NCI-H146 treated with DMSO at 0.1 percent for 48 hours (cell line): ENCODE data around the gene COPS6.

Experiments used
- DNase-seq: peaks from one replicate; lab custom pipeline; 2025; ENCODE audit not compliant: unreplicated experiment; lab: John Stamatoyannopoulos, UW

COPS6 gene

GRCh38 chr7:100079024-100079560 lies 9.7 kb upstream of the COPS6 start:
- DNase-seq = no peak

- peak; percentile 35 for DNase-seq
Observed at GRCh38 chr7:100080907-100081534, 7.7 kb upstream of the COPS6 start.

GRCh38 chr7:100081535-100082102 lies 7.2 kb upstream of the COPS6 start, which contains the start of gene ZNF3:
ZNF3 (minus strand) TSS chr7:100081723; CDS start chr7:100077357, 4,366 bp downstream.
- DNase-seq = peak; percentile 96

GRCh38 chr7:100082978-100083377 lies 5.8 kb upstream of the COPS6 start:
- DNase-seq = no peak

GRCh38 chr7:100085515-100085914 lies 3.3 kb upstream of the COPS6 start:
- DNase-seq = no peak

- DNase-seq = no peak
Observed at GRCh38 chr7:100087055-100087750, 1.6 kb upstream of the COPS6 start.

- no peak for DNase-seq
Observed at GRCh38 chr7:100088095-100088620, 611 bp upstream of the COPS6 start.

- DNase-seq = no peak
Observed at GRCh38 chr7:100089458-100090196, 858 bp downstream of the COPS6 start.

- no peak for DNase-seq
Observed at GRCh38 chr7:100090527-100091410, 2.0 kb downstream of the COPS6 start.

- DNase-seq = no peak
Observed at GRCh38 chr7:100091411-100092181, 2.8 kb downstream of the COPS6 start.

- DNase-seq = no peak
Observed at GRCh38 chr7:100093054-100093453, 4.3 kb downstream of the COPS6 start.

GRCh38 chr7:100093498-100093897 lies 4.7 kb downstream of the COPS6 start:
- DNase-seq = no peak

- DNase-seq = no peak
Observed at GRCh38 chr7:100093925-100094486, 5.2 kb downstream of the COPS6 start.

- no peak for DNase-seq
Observed at GRCh38 chr7:100095289-100095688, 6.5 kb downstream of the COPS6 start.

- no peak for DNase-seq
Observed at GRCh38 chr7:100095704-100096103, 6.9 kb downstream of the COPS6 start.

GRCh38 chr7:100098913-100099312 lies 10.1 kb downstream of the COPS6 start:
- no peak for DNase-seq

- no peak for DNase-seq
Observed at GRCh38 chr7:100099452-100099851, 10.7 kb downstream of the COPS6 start.

GRCh38 chr7:100100420-100101015 lies 11.7 kb downstream of the COPS6 start:
- DNase-seq = peak; percentile 86
